Posterior cingulate gyrus (tissue), 11 donors: ENCODE measurements around the gene PRCD.
A peak's percentile ranks its signal among the peaks of the same experiment; 100 is the strongest.
"Not testable (repeated sequence)": the region's sequence is repeated elsewhere in the genome, so short reads cannot be mapped to it uniquely, and the experiment has no call there.

Experiments
- DNase-seq, 10 donors: peaks; one replicate each; pipeline versions ENCODE4 v3.0.0 to v3.0.0-alpha.2; 2020 to 2021; ENCODE audit warnings: mixed read lengths in 3 of 10
- intact Hi-C: fragments of 100-400 bp; cut with DNase I; formaldehyde crosslinking; loops from one replicate; pipeline ENCODE4 v1.15.1; 2023

The PRCD gene

GRCh38 chr17:76524598-76525512, 15.0 kb upstream of the PRCD start:
- no peak for DNase-seq
- intact Hi-C loops, result no loop called here

GRCh38 chr17:76525513-76525833, 14.4 kb upstream of the PRCD start:
- DNase-seq, intact Hi-C loops: not testable (repeated sequence)

DNA sequence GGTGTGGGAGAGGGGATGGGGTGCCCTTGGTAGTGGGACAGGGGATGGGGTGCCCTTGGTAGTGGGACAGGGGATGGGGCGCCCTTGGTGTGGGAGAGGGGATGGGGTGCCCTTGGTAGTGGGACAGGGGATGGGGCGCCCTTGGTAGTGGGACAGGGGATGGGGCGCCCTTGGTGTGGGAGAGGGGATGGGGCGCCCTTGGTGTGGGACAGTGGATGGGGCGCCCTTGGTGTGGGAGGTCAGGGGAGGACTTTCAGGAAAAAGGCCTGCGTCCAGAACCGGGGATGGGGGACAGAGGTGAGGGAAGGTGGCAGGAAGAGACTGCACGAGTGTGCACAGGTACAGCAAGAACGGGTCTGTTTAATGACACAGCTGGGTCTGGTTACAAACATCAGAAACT, 12.8 kb upstream of the PRCD start:
- DNase-seq, intact Hi-C loops: not testable (repeated sequence)

DNA sequence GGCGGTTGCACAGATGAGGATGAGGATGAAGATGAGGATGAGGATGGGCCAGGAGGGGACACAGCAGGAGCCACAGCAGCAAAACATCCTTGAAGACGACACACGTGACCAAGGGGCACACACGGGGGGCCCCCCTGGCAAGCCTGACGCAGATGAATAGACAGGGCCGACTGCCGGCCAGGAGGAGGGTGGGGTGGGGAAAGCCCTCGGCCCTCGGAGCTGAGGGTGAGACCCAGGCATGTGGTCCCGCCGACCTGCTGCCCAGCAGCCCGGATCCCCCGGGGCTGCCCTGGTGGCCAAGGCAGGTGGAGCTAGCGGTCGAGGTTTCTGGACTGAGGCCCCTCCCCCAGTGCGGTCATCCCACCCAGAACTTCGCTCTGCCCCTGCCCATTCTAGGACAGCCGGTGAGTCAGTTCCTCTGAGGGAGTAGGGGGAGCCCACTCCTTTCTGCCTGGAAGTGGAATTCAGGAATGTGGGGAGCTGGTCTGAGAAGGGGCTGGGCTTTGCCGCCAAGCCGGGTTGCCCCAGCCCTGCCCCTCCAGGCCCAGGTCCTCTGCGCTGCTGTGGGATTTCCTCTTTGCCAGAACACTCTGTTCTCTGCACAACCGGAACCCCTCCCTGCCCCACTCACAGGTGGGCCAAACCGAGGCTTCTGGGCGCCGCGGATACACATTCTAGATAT, 12.3 kb upstream of the PRCD start:
- DNase-seq, result no peak
- intact Hi-C loops, result no loop called here

DNA sequence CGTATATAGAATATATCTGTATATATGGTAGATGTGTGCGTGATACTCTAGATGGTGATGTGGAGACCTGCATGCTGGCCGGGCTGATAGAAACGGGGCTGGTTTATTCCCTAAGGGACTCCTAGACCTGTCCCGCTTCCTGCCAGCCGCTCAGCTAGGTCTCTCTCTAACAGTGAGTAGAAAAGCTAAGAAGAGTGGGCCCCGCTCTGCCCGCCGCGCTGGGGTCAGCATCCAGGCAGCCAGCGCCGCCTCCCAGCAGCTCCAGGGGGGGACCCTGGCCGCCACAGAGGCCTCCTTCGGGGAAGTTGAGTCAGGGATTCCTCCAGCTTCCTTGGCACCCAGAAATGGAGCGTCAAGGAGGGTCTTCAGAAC, 11.7 kb upstream of the PRCD start:
- DNase-seq, result no peak
- intact Hi-C loops, result no loop called here

- DNase-seq, result no peak
- intact Hi-C loops, result no loop called here
These were observed 11.2 kb upstream of the PRCD start for GRCh38 chr17:76528528-76529223.

GRCh38 chr17:76529224-76530094, 10.4 kb upstream of the PRCD start:
- intact Hi-C loops, result no loop called here

GRCh38 chr17:76530095-76530723, 9.6 kb upstream of the PRCD start:
- intact Hi-C loops, result no loop called here
- no peak for DNase-seq

More at GRCh38 chr17:76529224-76530094, 10.4 kb upstream of the PRCD start:
- peak in 4 of 10 donors; percentile 50 to 90 (median 74) for DNase-seq

GRCh38 chr17:76530811-76531485, 8.9 kb upstream of the PRCD start:
- intact Hi-C loops, result no loop called here
- no peak for DNase-seq

GRCh38 chr17:76531486-76532038, 8.3 kb upstream of the PRCD start:
- DNase-seq, result peak in 1 of 10 donors; percentile 63
- intact Hi-C loops, result no loop called here

DNA sequence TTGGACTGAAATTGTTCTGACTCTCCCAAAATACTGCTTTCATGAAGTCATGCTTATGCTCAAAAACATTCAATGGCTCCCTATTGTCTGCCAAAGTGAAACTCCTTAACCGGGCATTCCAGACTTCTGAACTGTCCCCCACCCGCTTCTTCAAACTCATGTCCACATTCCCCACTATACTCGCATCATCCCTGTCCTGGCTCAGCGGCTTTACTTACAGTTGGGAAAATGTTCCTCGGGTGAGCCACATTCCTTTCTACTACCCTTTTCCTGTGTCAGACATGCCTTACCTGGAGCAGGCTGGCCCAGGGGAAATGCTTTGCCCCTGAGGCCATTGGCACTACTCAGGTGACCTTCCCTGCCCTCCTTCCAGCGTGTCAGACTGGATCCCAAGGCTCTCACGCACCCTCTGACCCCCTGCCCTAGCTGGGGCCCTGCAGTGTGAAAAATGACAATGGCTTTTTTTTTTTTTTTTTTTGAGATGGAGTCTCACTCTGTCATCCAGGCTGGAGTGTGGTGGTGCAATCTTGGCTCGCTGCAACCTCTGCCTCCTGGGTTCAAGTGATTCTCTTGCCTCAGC, 7.7 kb upstream of the PRCD start:
- intact Hi-C loops, result no loop called here

GRCh38 chr17:76533640-76534359, 6.0 kb upstream of the PRCD start:
- peak in 1 of 10 donors; percentile 66 for DNase-seq
- intact Hi-C loops, result not testable (repeated sequence)

More for the DNA sequence above, 7.7 kb upstream of the PRCD start:
- peak in 1 of 10 donors; percentile 51 for DNase-seq

- intact Hi-C loops, result no loop called here
- peak in 3 of 10 donors; percentile 84 to 92 (median 87) for DNase-seq
These were observed 4.8 kb upstream of the PRCD start for GRCh38 chr17:76534831-76535732.

GRCh38 chr17:76535788-76536510, 3.9 kb upstream of the PRCD start:
- intact Hi-C loops, result no loop called here
- DNase-seq, result peak in 3 of 10 donors; percentile 16 to 75 (median 62)

DNA sequence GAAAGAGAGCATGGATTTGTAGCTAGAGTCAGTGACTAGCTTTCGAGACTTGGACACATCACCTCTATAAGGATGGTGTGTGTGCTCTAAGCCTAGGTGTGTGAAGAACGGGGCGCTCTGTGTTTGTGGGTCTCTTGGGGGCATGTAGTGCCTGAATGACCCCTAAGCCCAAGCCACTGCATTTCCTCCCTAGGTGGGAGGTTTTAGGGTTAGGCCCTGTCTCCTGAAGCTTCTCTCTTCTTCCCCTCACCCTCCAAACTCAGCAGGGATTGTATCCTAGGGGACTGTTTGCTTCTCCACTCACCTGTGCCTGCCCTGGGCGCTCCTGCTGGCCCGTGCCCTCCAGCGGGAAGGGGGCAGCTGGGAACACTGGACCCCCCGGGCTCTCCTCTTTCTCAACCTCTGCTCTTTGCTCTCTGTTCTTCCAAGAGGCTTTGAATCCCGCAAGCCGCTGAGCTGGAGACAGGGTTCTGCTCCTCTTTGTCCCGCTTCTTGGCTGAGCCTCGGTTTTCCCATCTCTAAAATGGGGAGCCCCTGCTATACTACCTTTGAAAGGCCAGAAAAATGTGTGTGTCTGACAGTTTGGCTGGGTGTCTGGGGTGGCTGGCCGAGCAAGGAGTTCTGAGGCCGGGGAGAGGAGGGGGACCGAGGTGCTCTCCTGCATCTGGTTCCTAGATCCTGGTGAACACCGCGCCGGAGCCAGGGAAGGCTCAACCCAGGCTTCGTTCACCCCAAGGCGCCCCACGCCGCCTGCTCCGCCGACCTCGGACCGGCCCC, 3.1 kb upstream of the PRCD start:
- intact Hi-C loops, result no loop called here
- DNase-seq, result peak in 3 of 10 donors; percentile 7 to 83 (median 56)

DNA sequence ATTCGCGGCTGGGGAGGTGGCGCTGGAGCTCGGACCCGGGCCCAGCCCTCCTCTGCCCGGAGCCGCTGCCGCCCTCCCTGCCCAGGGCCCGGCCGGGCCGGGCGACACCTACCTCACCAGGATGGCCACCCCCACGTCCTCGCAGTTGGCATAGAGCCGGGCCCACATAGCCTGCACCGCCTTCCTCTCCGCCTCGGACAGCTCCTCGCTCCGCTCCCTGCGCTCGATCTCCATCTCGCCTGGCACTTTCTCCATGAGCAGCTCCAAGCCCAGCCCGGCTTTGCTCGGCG, 2.6 kb upstream of the PRCD start:
- intact Hi-C loops, result no loop called here
- peak in 3 of 10 donors; percentile 39 to 90 (median 88) for DNase-seq
